ENCODE measurements around the gene ANKRD63. TPM values are rescaled to one million over a fixed set of nuclear protein-coding genes. Genes with fewer than 3 reads are reported as not detected.

Gene ANKRD63
- total and polyA plus RNA-seq, 10 of the 15 experiments (the other 5 are each of a cell fraction or from before 2014, with no cell fraction given) = not detected

DNA sequence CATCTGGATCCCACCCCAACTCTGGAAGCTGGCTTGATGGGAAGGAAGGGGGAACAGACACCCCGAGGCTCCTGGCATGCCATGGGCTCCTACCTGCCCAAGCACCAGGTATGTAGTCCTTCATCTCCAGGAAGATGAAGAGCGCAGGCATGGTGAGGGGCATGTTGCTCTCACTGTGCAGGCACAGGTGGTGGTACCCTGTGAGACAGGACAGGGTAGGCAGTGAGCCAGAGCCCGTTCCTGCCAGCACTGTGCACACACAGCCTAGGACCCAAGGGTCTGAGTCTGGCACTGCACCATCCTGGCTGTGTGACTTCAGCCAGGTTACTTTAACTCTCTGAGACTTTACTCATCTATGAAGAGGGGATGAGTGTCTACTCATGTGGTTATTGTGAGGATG lies 9.4 kb upstream of the ANKRD63 start:
- ChIA-PET POLR2A (no interaction called here), RAD21 (ENCODE audit: unreplicated experiment) (no interaction called here), SMC1A (ENCODE audit: uncharacterized antibody, unreplicated experiment) (no interaction called here), CTCF (interaction anchor here (0.7 to 1.9 kb wide), 2 partner anchors 13 to 46 kb away, joined by 3 to 8 read pairs; no protein-coding TSS in a partner anchor)
- H3K4me3 ChIP-seq = no peak overlapping the region
- no peak overlapping the region for H3K9ac ChIP-seq (ENCODE audit: control insufficient read depth, insufficient read depth, low read length)
- no peaks in the 10 kb centered on the region for H3K9me3 ChIP-seq (replicated peaks; ENCODE audit: control insufficient read depth, insufficient read depth, low read length)
- no peak overlapping the region for H3K27ac ChIP-seq (ENCODE audit: control insufficient read depth, insufficient read depth)
- H3K79me2 ChIP-seq (ENCODE audit: control insufficient read depth, insufficient read depth, low read length) = no peaks in the 10 kb centered on the region
- 11% methylated on average over 3 of the region's 3 CpGs for WGBS (ENCODE audit: insufficient coverage, insufficient replicate concordance, low lambda C conversion rate, missing lambda C conversion rate)
- DNase-seq (ENCODE audit: low read depth, low spot score) (no peak), ATAC-seq (no peak), FAIRE-seq (no peak)
- H3K4me1 ChIP-seq (ENCODE audit: control insufficient read depth, insufficient read depth, low read length) = no peaks in the 10 kb centered on the region
- no peaks in the 10 kb centered on the region for H3K36me3 ChIP-seq (ENCODE audit: control insufficient read depth in 2 of 2, insufficient read depth in 2 of 2, low read length in 1 of 2)
- H2AFZ ChIP-seq (ENCODE audit: control insufficient read depth, low read depth, low read length) = no peak overlapping the region
- no peaks in the 10 kb centered on the region; a peak in 2 of 4 replicates for H3K27me3 ChIP-seq (replicated peaks in 1 of 2; ENCODE audit: control insufficient read depth in 2 of 2, insufficient read depth in 2 of 2, low read length in 1 of 2)
- intact Hi-C loops (cut with micrococcal nuclease; ENCODE audit: unreplicated experiment) = no loop called here
- BruUV-seq (replicated peaks) = no TSS peak
- in situ Hi-C loops (cut with MboI) = no loop called here
- H3K4me2 ChIP-seq (ENCODE audit: control insufficient read depth, insufficient read depth) = no peak overlapping the region
- H4K20me1 ChIP-seq (ENCODE audit: control insufficient read depth, insufficient read depth) = no peaks in the 10 kb centered on the region
- TF ChIP-seq KDM1A (IDR thresholded peaks at IDR 0.05; ENCODE audit: borderline replicate concordance) (no peak), IKZF2 (IDR thresholded peaks at IDR 0.05) (no peak), SREBF2 (IDR thresholded peaks at IDR 0.05; ENCODE audit: low read length) (no peak), ETV6 (conservative IDR thresholded peaks at IDR 0.05 in 1 of 2, IDR thresholded peaks at IDR 0.05 in 1 of 2; ENCODE audit: borderline replicate concordance in 1 of 2, low read depth in 1 of 2) (no peak), HCFC1 (IDR thresholded peaks at IDR 0.05; ENCODE audit: low read length) (no peak), MTA3 (IDR thresholded peaks at IDR 0.05; ENCODE audit: borderline replicate concordance, low read length) (no peak), ZNF274 (IDR thresholded peaks at IDR 0.05; ENCODE audit: insufficient read depth, insufficient read length) (no peak), ZNF207 (IDR thresholded peaks at IDR 0.05; ENCODE audit: borderline replicate concordance) (no peak), ZNF687 (IDR thresholded peaks at IDR 0.05) (no peak)
- TF ChIP-seq, protein P1, sequence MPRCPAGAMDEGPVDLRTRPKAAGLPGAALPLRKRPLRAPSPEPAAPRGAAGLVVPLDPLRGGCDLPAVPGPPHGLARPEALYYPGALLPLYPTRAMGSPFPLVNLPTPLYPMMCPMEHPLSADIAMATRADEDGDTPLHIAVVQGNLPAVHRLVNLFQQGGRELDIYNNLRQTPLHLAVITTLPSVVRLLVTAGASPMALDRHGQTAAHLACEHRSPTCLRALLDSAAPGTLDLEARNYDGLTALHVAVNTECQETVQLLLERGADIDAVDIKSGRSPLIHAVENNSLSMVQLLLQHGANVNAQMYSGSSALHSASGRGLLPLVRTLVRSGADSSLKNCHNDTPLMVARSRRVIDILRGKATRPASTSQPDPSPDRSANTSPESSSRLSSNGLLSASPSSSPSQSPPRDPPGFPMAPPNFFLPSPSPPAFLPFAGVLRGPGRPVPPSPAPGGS (IDR thresholded peaks at IDR 0.05; ENCODE audit: borderline replicate concordance, insufficient read depth, low read depth, low read length, poor library complexity, severe bottlenecking) = no peak
- TF ChIP-seq, protein P2, sequence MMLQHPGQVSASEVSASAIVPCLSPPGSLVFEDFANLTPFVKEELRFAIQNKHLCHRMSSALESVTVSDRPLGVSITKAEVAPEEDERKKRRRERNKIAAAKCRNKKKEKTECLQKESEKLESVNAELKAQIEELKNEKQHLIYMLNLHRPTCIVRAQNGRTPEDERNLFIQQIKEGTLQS (IDR thresholded peaks at IDR 0.05; ENCODE audit: borderline replicate concordance, extremely low read depth, low read depth, low read length) = no peak
- TF ChIP-seq, protein P3, sequence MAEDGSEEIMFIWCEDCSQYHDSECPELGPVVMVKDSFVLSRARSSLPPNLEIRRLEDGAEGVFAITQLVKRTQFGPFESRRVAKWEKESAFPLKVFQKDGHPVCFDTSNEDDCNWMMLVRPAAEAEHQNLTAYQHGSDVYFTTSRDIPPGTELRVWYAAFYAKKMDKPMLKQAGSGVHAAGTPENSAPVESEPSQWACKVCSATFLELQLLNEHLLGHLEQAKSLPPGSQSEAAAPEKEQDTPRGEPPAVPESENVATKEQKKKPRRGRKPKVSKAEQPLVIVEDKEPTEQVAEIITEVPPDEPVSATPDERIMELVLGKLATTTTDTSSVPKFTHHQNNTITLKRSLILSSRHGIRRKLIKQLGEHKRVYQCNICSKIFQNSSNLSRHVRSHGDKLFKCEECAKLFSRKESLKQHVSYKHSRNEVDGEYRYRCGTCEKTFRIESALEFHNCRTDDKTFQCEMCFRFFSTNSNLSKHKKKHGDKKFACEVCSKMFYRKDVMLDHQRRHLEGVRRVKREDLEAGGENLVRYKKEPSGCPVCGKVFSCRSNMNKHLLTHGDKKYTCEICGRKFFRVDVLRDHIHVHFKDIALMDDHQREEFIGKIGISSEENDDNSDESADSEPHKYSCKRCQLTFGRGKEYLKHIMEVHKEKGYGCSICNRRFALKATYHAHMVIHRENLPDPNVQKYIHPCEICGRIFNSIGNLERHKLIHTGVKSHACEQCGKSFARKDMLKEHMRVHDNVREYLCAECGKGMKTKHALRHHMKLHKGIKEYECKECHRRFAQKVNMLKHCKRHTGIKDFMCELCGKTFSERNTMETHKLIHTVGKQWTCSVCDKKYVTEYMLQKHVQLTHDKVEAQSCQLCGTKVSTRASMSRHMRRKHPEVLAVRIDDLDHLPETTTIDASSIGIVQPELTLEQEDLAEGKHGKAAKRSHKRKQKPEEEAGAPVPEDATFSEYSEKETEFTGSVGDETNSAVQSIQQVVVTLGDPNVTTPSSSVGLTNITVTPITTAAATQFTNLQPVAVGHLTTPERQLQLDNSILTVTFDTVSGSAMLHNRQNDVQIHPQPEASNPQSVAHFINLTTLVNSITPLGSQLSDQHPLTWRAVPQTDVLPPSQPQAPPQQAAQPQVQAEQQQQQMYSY (CRISPR knock-in tag; IDR thresholded peaks at IDR 0.05) = no peak

Measured in GM12878 (cell line).